OCI-LY1 (cell line): ENCODE data around the gene HMGXB3.

Source experiments
- H2AFZ ChIP-seq: fragments of 200-600 bp; sonication (generic), shearing (Covaris generic); 2 replicates; pipeline ENCODE4 v1.6.0; 2014; ENCODE audit warnings: antibody characterized with exemption, mild to moderate bottlenecking, low read length
- H3F3A ChIP-seq: fragments of 200-600 bp; sonication (generic), shearing (Covaris generic); 2 replicates; pipeline ENCODE4 v1.6.0; 2014; ENCODE audit warnings: mild to moderate bottlenecking, antibody characterized with exemption, low read length, moderate library complexity; ENCODE audit not compliant: insufficient read depth
- H3K27ac ChIP-seq: fragments of 200-600 bp; sonication (generic); 2 replicates; pipeline ENCODE4 v1.5.1; 2014; ENCODE audit warnings: low read length, mixed run types, mild to moderate bottlenecking, low read depth; ENCODE audit not compliant: poor library complexity, severe bottlenecking
- H3K27me3 ChIP-seq: fragments of 200-600 bp; sonication (generic); 2 replicates; pipeline ENCODE4 v1.6.0; 2014; ENCODE audit warnings: antibody characterized with exemption, mild to moderate bottlenecking, low read length, moderate library complexity; ENCODE audit not compliant: insufficient read depth
- H3K36me3 ChIP-seq: fragments of 200-600 bp; sonication (generic); 2 replicates; pipeline ENCODE4 v1.6.1; 2014; ENCODE audit warnings: mild to moderate bottlenecking, antibody characterized with exemption, low read length, moderate library complexity, mixed read lengths; ENCODE audit not compliant: insufficient read depth
- H3K4me1 ChIP-seq: fragments of 200-600 bp; sonication (generic); 2 replicates; pipeline ENCODE4 v1.5.1; 2014; ENCODE audit warnings: mild to moderate bottlenecking, low read length, moderate library complexity; ENCODE audit not compliant: insufficient read depth, severe bottlenecking
- H3K4me2 ChIP-seq: fragments of 200-600 bp; sonication (generic), shearing (Covaris generic); 2 replicates; pipeline ENCODE4 v1.6.1; 2014; ENCODE audit warnings: low read length
- H3K4me3 ChIP-seq: fragments of 200-600 bp; sonication (generic); 2 replicates; pipeline ENCODE4 v1.5.1; 2014; ENCODE audit warnings: low read length, low read depth, mild to moderate bottlenecking, mixed read lengths; ENCODE audit not compliant: poor library complexity, severe bottlenecking
- H3K79me2 ChIP-seq: fragments of 200-600 bp; shearing (Covaris generic); 2 replicates; pipeline ENCODE4 v1.6.1; 2016; ENCODE audit warnings: mixed run types, low read length, mixed read lengths; ENCODE audit not compliant: insufficient read depth
- H3K9ac ChIP-seq: fragments of 200-600 bp; sonication (generic), shearing (Covaris generic); 2 replicates; pipeline ENCODE4 v1.6.1; 2014; ENCODE audit warnings: mild to moderate bottlenecking, low read length, mixed read lengths
- H3K9me2 ChIP-seq: fragments of 200-600 bp; sonication (generic), shearing (Covaris generic); 2 replicates; pipeline ENCODE4 v1.6.1; 2014; ENCODE audit warnings: low read depth, mild to moderate bottlenecking, low read length, mixed read lengths
- H3K9me3 ChIP-seq: fragments of 200-600 bp; shearing (Covaris generic); 2 replicates; pipeline ENCODE4 v1.6.1; 2014; ENCODE audit warnings: low read length, mixed read lengths
- H4K20me1 ChIP-seq: fragments of 200-600 bp; sonication (generic), shearing (Covaris generic); 2 replicates; pipeline ENCODE4 v1.6.0; 2016; ENCODE audit warnings: mild to moderate bottlenecking, low read length; ENCODE audit not compliant: insufficient read depth
- EZH2 ChIP-seq: fragments of 200-600 bp; sonication (generic), shearing (Covaris generic); IDR thresholded peaks from 2 replicates; pipeline ENCODE4 v1.8.0; 2017; ENCODE audit warnings: borderline replicate concordance, mixed run types, mild to moderate bottlenecking, antibody characterized with exemption, low read length, moderate library complexity, mixed read lengths
- TF ChIP-seq, protein P1 (sequence below): fragments of 200-600 bp; sonication (generic), shearing (Covaris generic); IDR thresholded peaks from 2 replicates; pipeline ENCODE4 v1.5.1; 2017; ENCODE audit warnings: mild to moderate bottlenecking, antibody characterized with exemption, low read length, moderate library complexity, mixed read lengths

Gene HMGXB3

DNA sequence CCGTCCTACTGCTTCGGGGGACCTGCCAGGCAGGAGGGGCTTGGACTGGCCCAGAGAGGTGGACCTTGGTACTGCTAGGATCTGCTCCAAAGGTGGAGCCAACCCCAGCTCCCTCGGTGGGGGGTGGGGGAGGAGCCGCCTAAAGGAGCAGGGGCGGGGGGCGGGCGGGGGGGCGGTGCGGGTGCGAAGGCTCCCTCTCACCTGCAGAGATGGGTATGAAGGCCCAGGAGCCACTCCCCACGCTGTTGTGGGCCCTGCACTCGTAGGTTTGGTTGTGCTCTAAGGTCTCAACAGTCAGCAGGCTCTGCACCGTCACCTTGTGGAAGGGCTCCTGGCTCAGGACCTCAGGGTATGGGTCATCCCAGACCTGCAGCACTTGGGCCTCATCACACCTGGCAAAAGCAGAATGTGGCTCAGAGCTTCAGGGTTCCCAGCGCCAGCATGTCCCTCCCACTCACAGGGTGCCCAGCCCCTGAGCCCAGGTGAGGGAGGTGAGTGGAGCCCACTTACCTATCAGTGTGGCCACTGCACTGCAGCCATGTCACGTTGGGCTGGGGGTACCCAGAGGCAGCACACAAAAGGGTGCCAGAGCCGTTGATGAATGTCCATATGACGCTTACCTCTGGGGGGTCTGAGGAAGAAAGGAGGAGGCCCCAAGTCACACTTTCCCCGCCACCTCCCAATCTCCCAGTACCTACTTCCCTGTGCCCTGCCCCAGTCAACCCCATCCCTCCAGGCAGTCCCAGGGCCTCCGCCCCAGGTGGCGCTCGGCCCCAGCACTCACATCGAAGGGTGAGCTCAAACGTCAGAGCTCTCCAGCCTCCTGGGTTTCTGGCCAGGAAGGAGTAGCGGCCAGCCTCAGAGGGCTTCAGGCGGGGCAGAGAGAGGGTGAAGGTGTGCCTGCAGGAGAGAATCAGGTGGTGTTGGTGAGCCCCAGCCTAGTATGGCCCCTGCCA, 69.4 kb downstream of the HMGXB3 start:
- Histone ChIP-seq H3K27me3 (peaks cover 13% of the 10 kb centered on the region; the same call in 1 of the 2 replicates), H3K79me2 (no peaks in the 10 kb centered on the region), H3K4me3 (no peak overlapping the region), H4K20me1 (no peaks in the 10 kb centered on the region), H3K36me3 (no peaks in the 10 kb centered on the region), H3K27ac (no peak overlapping the region), H3K4me1 (no peaks in the 10 kb centered on the region), H3K9ac (no peak overlapping the region), H3K4me2 (no peak overlapping the region), H3K9me3 (no peaks in the 10 kb centered on the region), H3K9me2 (no peaks in the 10 kb centered on the region), H3F3A (no peaks in the 10 kb centered on the region), H2AFZ (no peak overlapping the region)
- no peak for TF ChIP-seq EZH2
- TF ChIP-seq, protein P1, sequence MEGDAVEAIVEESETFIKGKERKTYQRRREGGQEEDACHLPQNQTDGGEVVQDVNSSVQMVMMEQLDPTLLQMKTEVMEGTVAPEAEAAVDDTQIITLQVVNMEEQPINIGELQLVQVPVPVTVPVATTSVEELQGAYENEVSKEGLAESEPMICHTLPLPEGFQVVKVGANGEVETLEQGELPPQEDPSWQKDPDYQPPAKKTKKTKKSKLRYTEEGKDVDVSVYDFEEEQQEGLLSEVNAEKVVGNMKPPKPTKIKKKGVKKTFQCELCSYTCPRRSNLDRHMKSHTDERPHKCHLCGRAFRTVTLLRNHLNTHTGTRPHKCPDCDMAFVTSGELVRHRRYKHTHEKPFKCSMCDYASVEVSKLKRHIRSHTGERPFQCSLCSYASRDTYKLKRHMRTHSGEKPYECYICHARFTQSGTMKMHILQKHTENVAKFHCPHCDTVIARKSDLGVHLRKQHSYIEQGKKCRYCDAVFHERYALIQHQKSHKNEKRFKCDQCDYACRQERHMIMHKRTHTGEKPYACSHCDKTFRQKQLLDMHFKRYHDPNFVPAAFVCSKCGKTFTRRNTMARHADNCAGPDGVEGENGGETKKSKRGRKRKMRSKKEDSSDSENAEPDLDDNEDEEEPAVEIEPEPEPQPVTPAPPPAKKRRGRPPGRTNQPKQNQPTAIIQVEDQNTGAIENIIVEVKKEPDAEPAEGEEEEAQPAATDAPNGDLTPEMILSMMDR = no peak

DNA sequence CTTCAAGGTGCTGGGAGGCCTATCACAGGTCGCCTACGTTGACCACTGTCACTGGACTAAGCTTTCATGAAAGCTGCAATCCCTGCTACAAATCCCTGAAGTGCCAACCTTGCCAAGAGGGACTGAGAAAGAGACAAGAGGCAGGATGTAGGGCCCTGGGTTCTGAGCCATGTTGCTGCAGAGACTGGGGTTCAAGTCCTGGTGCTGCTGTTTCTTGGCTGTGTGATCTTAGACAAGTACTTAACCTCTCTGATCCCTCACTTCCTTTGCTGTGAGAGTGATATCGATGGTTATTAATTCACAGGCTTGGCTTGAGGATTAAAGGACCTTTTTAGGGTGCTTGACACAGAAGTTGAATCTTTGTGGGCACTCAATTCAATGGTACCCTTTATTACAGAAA, 70.3 kb downstream of the HMGXB3 start:
- no peak overlapping the region for H2AFZ ChIP-seq
- H3K9me3 ChIP-seq = no peaks in the 10 kb centered on the region
- no peaks in the 10 kb centered on the region for H4K20me1 ChIP-seq
- TF ChIP-seq, protein P1 = no peak
- TF ChIP-seq EZH2 = no peak
- no peaks in the 10 kb centered on the region for H3K36me3 ChIP-seq
- H3K4me1 ChIP-seq = no peaks in the 10 kb centered on the region
- no peaks in the 10 kb centered on the region for H3K79me2 ChIP-seq
- H3K9me2 ChIP-seq = no peaks in the 10 kb centered on the region
- H3K4me2 ChIP-seq = no peak overlapping the region
- no peaks in the 10 kb centered on the region for H3F3A ChIP-seq
- H3K27ac ChIP-seq = no peak overlapping the region
- peaks cover 10% of the 10 kb centered on the region; the same call in 1 of the 2 replicates for H3K27me3 ChIP-seq
- H3K9ac ChIP-seq = no peak overlapping the region
- H3K4me3 ChIP-seq = no peak overlapping the region

DNA sequence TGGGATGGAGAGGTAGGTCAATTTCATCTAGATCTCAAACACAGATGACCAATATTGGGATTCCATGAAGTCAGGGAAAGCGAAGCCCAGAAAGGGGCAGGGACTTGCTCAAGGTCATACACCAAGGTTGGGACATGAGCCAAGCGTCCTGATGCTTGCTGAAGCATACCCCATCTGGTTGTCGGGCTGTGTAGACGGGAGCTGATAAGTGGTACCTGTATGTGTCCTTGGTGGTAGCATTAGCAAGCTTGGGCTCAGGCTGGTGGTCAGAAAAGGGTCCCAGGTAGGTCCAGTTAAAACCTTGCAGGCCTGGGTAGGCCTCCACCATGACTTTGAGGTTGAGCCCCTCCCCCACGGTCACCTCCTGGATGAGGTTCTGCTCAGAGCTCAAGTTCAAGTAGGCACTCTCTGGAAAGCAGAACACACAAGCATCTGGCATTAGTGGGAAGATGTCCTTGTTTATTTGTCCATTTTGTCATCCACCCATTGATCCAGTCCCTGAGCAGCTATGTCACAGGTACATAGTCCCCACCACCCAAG, 72.6 kb downstream of the HMGXB3 start:
- no peaks in the 10 kb centered on the region for H3F3A ChIP-seq
- no peaks in the 10 kb centered on the region for H3K36me3 ChIP-seq
- no peaks in the 10 kb centered on the region for H3K9me2 ChIP-seq
- no peak overlapping the region for H3K4me2 ChIP-seq
- no peak overlapping the region for H3K27ac ChIP-seq
- TF ChIP-seq, protein P1 = no peak
- no peak for TF ChIP-seq EZH2
- H3K4me1 ChIP-seq = no peaks in the 10 kb centered on the region
- H3K79me2 ChIP-seq = no peaks in the 10 kb centered on the region
- H3K27me3 ChIP-seq = peaks cover 8% of the 10 kb centered on the region
- no peak overlapping the region for H2AFZ ChIP-seq
- H4K20me1 ChIP-seq = no peaks in the 10 kb centered on the region
- H3K9me3 ChIP-seq = no peaks in the 10 kb centered on the region
- H3K9ac ChIP-seq = no peak overlapping the region
- no peak overlapping the region for H3K4me3 ChIP-seq
